ENCODE data around the gene CDK14.

The CDK14 gene

GRCh38 chr7:90611115-90611514 lies 15.0 kb downstream of the CDK14 start:
- Histone ChIP-seq H3K9me3 (ENCODE audit: control insufficient read depth, low read length) (no peaks in the 10 kb centered on the region), H3K4me3 (ENCODE audit: extremely low read depth, insufficient read depth, low read length, poor library complexity, severe bottlenecking) (no peak overlapping the region), H3K4me1 (ENCODE audit: control insufficient read depth, insufficient read depth, low read length, poor library complexity, severe bottlenecking) (no peaks in the 10 kb centered on the region), H3K27ac (ENCODE audit: low read depth, low read length, severe bottlenecking) (no peak overlapping the region), H3K36me3 (ENCODE audit: control insufficient read depth, insufficient read depth, low read length) (peaks cover 6% of the 10 kb centered on the region)
- WGBS, 2 experiments (ENCODE audit: insufficient coverage in 2 of 2): 91 to 93% methylated on average over 3 of the region's 3 CpGs

DNA sequence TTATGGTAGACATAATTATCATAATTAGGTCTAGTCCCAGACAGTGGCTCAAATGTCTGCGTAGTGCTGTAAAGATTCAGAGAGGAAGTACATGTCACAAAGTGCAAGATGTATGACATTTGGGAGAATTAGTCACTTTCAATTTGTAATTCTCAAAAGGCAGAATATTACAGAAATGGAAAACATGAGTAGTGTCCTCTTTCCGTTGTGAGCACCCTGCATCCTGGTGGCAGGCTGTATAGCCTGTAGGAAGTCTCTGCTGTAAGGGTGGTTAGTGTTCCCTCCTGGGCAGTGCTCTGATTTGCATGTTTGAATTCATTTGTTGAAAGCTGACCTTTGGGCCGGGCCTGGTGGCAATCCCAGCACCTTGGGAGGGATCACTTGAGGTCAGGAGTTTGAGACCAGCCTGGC lies 17.0 kb downstream of the CDK14 start:
- Histone ChIP-seq H3K4me1 (ENCODE audit: control insufficient read depth, insufficient read depth, low read length, poor library complexity, severe bottlenecking) (no peaks in the 10 kb centered on the region), H3K27ac (ENCODE audit: low read depth, low read length, severe bottlenecking) (no peak overlapping the region), H3K9me3 (ENCODE audit: control insufficient read depth, low read length) (no peaks in the 10 kb centered on the region), H3K4me3 (ENCODE audit: extremely low read depth, insufficient read depth, low read length, poor library complexity, severe bottlenecking) (no peak overlapping the region), H3K36me3 (ENCODE audit: control insufficient read depth, insufficient read depth, low read length) (no peaks in the 10 kb centered on the region)
- WGBS, 2 experiments (ENCODE audit: insufficient coverage in 2 of 2): 71 to 83% methylated on average over 2 of the region's 3 CpGs

GRCh38 chr7:90617442-90617841 lies 21.3 kb downstream of the CDK14 start:
- Histone ChIP-seq H3K27ac (ENCODE audit: low read depth, low read length, severe bottlenecking) (no peak overlapping the region), H3K4me3 (ENCODE audit: extremely low read depth, insufficient read depth, low read length, poor library complexity, severe bottlenecking) (no peak overlapping the region), H3K9me3 (ENCODE audit: control insufficient read depth, low read length) (no peaks in the 10 kb centered on the region), H3K36me3 (ENCODE audit: control insufficient read depth, insufficient read depth, low read length) (peaks cover 4% of the 10 kb centered on the region), H3K4me1 (ENCODE audit: control insufficient read depth, insufficient read depth, low read length, poor library complexity, severe bottlenecking) (peaks cover 11% of the 10 kb centered on the region)
- 90 to 96% methylated on average over 3 of the region's 3 CpGs for WGBS, 2 experiments (ENCODE audit: insufficient coverage in 2 of 2)

GRCh38 chr7:90618876-90619275 lies 22.8 kb downstream of the CDK14 start:
- Histone ChIP-seq H3K4me3 (ENCODE audit: extremely low read depth, insufficient read depth, low read length, poor library complexity, severe bottlenecking) (no peak overlapping the region), H3K9me3 (ENCODE audit: control insufficient read depth, low read length) (no peaks in the 10 kb centered on the region), H3K4me1 (ENCODE audit: control insufficient read depth, insufficient read depth, low read length, poor library complexity, severe bottlenecking) (peaks cover 23% of the 10 kb centered on the region), H3K36me3 (ENCODE audit: control insufficient read depth, insufficient read depth, low read length) (peaks cover 4% of the 10 kb centered on the region), H3K27ac (ENCODE audit: low read depth, low read length, severe bottlenecking) (no peak overlapping the region)
- no CpG with 5 or more reads among the region's 4 CpGs for WGBS, 2 experiments (ENCODE audit: insufficient coverage in 2 of 2)

GRCh38 chr7:90621125-90621746 lies 25.1 kb downstream of the CDK14 start:
- H3K4me1 ChIP-seq (ENCODE audit: control insufficient read depth, insufficient read depth, low read length, poor library complexity, severe bottlenecking): peaks cover 38% of the 10 kb centered on the region
- H3K9me3 ChIP-seq (ENCODE audit: control insufficient read depth, low read length): no peaks in the 10 kb centered on the region
- H3K27ac ChIP-seq (ENCODE audit: low read depth, low read length, severe bottlenecking): no peak overlapping the region
- WGBS, 2 experiments (ENCODE audit: insufficient coverage in 2 of 2): 93 to 100% methylated on average over 1 to 2 of the region's 2 CpGs
- no peak overlapping the region for H3K4me3 ChIP-seq (ENCODE audit: extremely low read depth, insufficient read depth, low read length, poor library complexity, severe bottlenecking)
- H3K36me3 ChIP-seq (ENCODE audit: control insufficient read depth, insufficient read depth, low read length): peaks cover 4% of the 10 kb centered on the region

DNA sequence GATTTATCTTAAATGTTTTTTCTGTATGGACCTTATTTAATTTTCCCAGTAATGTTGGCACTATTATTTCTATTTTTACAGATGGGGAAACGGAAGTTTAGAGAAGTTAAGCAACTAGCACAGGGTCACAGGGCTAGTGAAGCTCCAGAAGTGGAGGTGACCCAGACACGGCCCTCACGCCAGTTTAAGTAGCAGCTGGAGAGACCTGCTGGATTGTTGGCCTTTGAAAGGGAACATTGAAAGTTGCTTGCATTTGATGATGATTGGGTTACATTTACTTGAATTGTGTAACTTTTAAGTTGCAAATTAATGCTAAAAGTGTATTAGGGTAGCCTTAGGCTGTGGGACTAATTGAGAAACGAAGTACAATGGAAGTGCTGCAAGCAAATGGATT lies 25.6 kb downstream of the CDK14 start:
- Histone ChIP-seq H3K9me3 (ENCODE audit: control insufficient read depth, low read length) (no peaks in the 10 kb centered on the region), H3K27ac (ENCODE audit: low read depth, low read length, severe bottlenecking) (no peak overlapping the region), H3K4me1 (ENCODE audit: control insufficient read depth, insufficient read depth, low read length, poor library complexity, severe bottlenecking) (peaks cover 38% of the 10 kb centered on the region), H3K36me3 (ENCODE audit: control insufficient read depth, insufficient read depth, low read length) (peaks cover 4% of the 10 kb centered on the region), H3K4me3 (ENCODE audit: extremely low read depth, insufficient read depth, low read length, poor library complexity, severe bottlenecking) (no peak overlapping the region)
- whole genome bisulfite sequencing, 2 experiments (ENCODE audit: insufficient coverage in 2 of 2): 48 to 65% methylated on average over 4 of the region's 4 CpGs

DNA sequence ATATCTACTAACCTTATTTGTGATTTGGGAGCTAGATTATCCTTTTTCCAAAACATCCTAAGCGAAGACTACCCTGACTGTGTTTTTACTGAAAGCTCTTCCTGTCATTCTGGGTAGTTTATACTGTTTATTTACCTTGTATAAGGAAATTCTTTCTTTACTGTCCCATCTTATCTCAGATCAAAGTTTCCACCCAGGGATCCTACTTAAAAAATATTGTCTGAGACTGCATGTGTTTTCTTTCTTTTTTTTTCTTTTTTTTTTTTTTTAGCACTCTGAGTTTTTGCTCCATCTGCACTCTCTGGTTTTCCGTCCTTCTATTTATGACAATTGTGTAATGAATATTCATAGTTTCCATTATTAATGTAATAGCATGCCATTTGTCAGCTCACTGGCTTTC lies 26.5 kb downstream of the CDK14 start:
- peak overlapping the region; percentile 6 for H3K27ac ChIP-seq (ENCODE audit: low read depth, low read length, severe bottlenecking)
- peaks cover 4% of the 10 kb centered on the region for H3K36me3 ChIP-seq (ENCODE audit: control insufficient read depth, insufficient read depth, low read length)
- no peak overlapping the region for H3K4me3 ChIP-seq (ENCODE audit: extremely low read depth, insufficient read depth, low read length, poor library complexity, severe bottlenecking)
- peaks cover 38% of the 10 kb centered on the region for H3K4me1 ChIP-seq (ENCODE audit: control insufficient read depth, insufficient read depth, low read length, poor library complexity, severe bottlenecking)
- no CpG with 5 or more reads among the region's 2 CpGs for WGBS, 2 experiments (ENCODE audit: insufficient coverage in 2 of 2)
- H3K9me3 ChIP-seq (ENCODE audit: control insufficient read depth, low read length): no peaks in the 10 kb centered on the region

GRCh38 chr7:90624225-90624911 lies 28.2 kb downstream of the CDK14 start:
- peaks cover 4% of the 10 kb centered on the region for H3K36me3 ChIP-seq (ENCODE audit: control insufficient read depth, insufficient read depth, low read length)
- 89 to 100% methylated on average over 1 to 3 of the region's 5 CpGs for whole genome bisulfite sequencing, 2 experiments (ENCODE audit: insufficient coverage in 2 of 2)
- peak overlapping the region; percentile 80 for H3K27ac ChIP-seq (ENCODE audit: low read depth, low read length, severe bottlenecking)
- H3K4me3 ChIP-seq (ENCODE audit: extremely low read depth, insufficient read depth, low read length, poor library complexity, severe bottlenecking): no peak overlapping the region
- no peaks in the 10 kb centered on the region for H3K9me3 ChIP-seq (ENCODE audit: control insufficient read depth, low read length)
- peaks cover 41% of the 10 kb centered on the region for H3K4me1 ChIP-seq (ENCODE audit: control insufficient read depth, insufficient read depth, low read length, poor library complexity, severe bottlenecking)

GRCh38 chr7:90625051-90625450 lies 28.9 kb downstream of the CDK14 start:
- peak overlapping the region; percentile 80 for H3K27ac ChIP-seq (ENCODE audit: low read depth, low read length, severe bottlenecking)
- H3K9me3 ChIP-seq (ENCODE audit: control insufficient read depth, low read length): no peaks in the 10 kb centered on the region
- peaks cover 41% of the 10 kb centered on the region for H3K4me1 ChIP-seq (ENCODE audit: control insufficient read depth, insufficient read depth, low read length, poor library complexity, severe bottlenecking)
- H3K4me3 ChIP-seq (ENCODE audit: extremely low read depth, insufficient read depth, low read length, poor library complexity, severe bottlenecking): no peak overlapping the region
- WGBS, 2 experiments (ENCODE audit: insufficient coverage in 2 of 2): 82 to 93% methylated on average over 3 to 4 of the region's 5 CpGs
- peaks cover 3% of the 10 kb centered on the region for H3K36me3 ChIP-seq (ENCODE audit: control insufficient read depth, insufficient read depth, low read length)

GRCh38 chr7:90625562-90625961 lies 29.4 kb downstream of the CDK14 start:
- Histone ChIP-seq H3K9me3 (ENCODE audit: control insufficient read depth, low read length) (no peaks in the 10 kb centered on the region), H3K27ac (ENCODE audit: low read depth, low read length, severe bottlenecking) (peak overlapping the region; percentile 96), H3K4me1 (ENCODE audit: control insufficient read depth, insufficient read depth, low read length, poor library complexity, severe bottlenecking) (peaks cover 41% of the 10 kb centered on the region), H3K36me3 (ENCODE audit: control insufficient read depth, insufficient read depth, low read length) (no peaks in the 10 kb centered on the region), H3K4me3 (ENCODE audit: extremely low read depth, insufficient read depth, low read length, poor library complexity, severe bottlenecking) (no peak overlapping the region)
- WGBS, 2 experiments (ENCODE audit: insufficient coverage in 2 of 2): 0% methylated on average over 1 of the region's 3 CpGs; no CpG with 5 or more reads in 1 of the 2 experiments

- Histone ChIP-seq H3K27ac (ENCODE audit: low read depth, low read length, severe bottlenecking) (peak overlapping the region; percentile 96), H3K9me3 (ENCODE audit: control insufficient read depth, low read length) (no peaks in the 10 kb centered on the region)
These were observed 29.9 kb downstream of the CDK14 start for GRCh38 chr7:90626013-90626412.

More at GRCh38 chr7:90626013-90626412, 29.9 kb downstream of the CDK14 start:
- no peak overlapping the region for H3K4me3 ChIP-seq (ENCODE audit: extremely low read depth, insufficient read depth, low read length, poor library complexity, severe bottlenecking)
- WGBS, 2 experiments (ENCODE audit: insufficient coverage in 2 of 2): no CpG with 5 or more reads among the region's 3 CpGs
- H3K4me1 ChIP-seq (ENCODE audit: control insufficient read depth, insufficient read depth, low read length, poor library complexity, severe bottlenecking): peaks cover 41% of the 10 kb centered on the region
- H3K36me3 ChIP-seq (ENCODE audit: control insufficient read depth, insufficient read depth, low read length): no peaks in the 10 kb centered on the region

All from mesodermal cell (in vitro differentiated cells).